BLaER1 treated with 17β-estradiol and CSF1 and Interleukin-3, amounts not matched to agents 10 nM and 100 nM (cell line): ENCODE results near the gene DGCR6.
"Not testable (repeated sequence)": the region's sequence is repeated elsewhere in the genome, so short reads cannot be mapped to it uniquely, and the experiment has no call there.

Source experiments
- H3K27ac ChIP-seq, 11 experiments: shearing (Covaris generic); formaldehyde crosslinking; 2 replicates each; pipeline ENCODE4 v1.8.1; 2022
- H3K27me3 ChIP-seq, 11 experiments: shearing (Covaris generic); formaldehyde crosslinking; 2 replicates each; pipeline ENCODE4 v1.8.1; 2022
- H3K36me3 ChIP-seq, 11 experiments: shearing (Covaris generic); formaldehyde crosslinking; 2 replicates each; pipeline ENCODE4 v1.8.1; 2022
- H3K4me1 ChIP-seq, 10 experiments: shearing (Covaris generic); formaldehyde crosslinking; 2 replicates each; pipeline ENCODE4 v1.8.1; 2022
- H3K4me2 ChIP-seq, 11 experiments: shearing (Covaris generic); formaldehyde crosslinking; 2 replicates each; pipeline ENCODE4 v1.8.1; 2022
- H3K4me3 ChIP-seq, 10 experiments: shearing (Covaris generic); formaldehyde crosslinking; 2 replicates each; pipeline ENCODE4 v1.8.1; 2022
- H3K9ac ChIP-seq, 11 experiments: shearing (Covaris generic); formaldehyde crosslinking; 2 replicates each; pipeline ENCODE4 v1.8.1; 2022
- H3K9me3 ChIP-seq, 11 experiments: shearing (Covaris generic); formaldehyde crosslinking; replicated peaks in 1 of 11; 2 replicates each; pipeline ENCODE4 v1.8.1; 2022
- H4K20me1 ChIP-seq, 11 experiments: shearing (Covaris generic); formaldehyde crosslinking; 2 replicates each; pipeline ENCODE4 v1.8.1; 2022
- Cebpa-rat ChIP-seq, 11 experiments: shearing (Covaris generic); IDR thresholded peaks; 2 replicates each; pipeline ENCODE4 v1.8.1; 2022

The DGCR6 gene

DNA sequence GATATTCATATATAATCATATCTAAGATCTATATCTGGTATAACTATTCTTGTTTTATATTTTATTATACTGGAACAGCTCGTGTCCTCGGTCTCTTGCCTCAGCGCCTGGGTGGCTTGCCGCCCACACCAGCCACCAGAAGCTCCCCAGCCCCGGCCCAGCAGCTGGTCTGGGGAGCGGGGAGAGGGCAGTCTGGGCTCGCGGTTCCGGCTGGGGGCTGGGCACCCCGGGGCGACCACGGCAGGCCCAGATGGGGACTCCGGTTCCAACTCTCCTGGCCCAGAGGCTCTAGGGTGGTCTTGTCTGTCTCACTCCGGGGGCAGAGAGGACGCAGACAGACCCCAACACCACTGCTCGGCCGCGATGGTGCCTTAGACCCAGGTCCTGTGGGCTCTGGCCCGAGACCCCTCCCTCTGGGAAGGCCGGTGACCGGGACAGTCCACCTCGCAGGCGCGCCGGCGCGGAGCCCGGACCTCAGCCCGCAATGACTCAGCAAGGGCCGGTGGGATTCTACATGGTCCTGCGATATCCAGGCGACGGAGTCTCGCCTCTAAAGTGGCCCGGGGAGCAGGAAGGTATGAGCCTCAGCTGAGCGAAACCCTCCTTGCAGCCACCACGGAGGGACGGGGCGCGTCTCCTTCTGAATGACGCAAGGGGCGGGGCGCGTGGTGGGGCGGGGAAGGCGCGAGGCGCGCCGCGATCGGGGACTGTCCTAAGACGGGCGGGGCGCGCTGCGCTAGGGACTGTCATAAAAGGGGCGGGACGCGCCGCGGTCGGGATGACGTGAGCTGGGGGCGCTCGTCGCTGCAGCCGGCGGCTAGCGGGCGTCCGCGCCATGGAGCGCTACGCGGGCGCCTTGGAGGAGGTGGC lies at the start of gene DGCR6:
Gene DGCR6 (plus strand): TSS at position 781 of the 870 bp plus-strand sequence. CDS start 55 bp downstream, at position 836.
- Histone ChIP-seq H4K20me1 (no peaks in the 10 kb centered on the region), H3K4me3 (no peak within 1 kb of the TSS), H3K27me3 (no peaks in the 10 kb centered on the region), H3K4me1 (no peaks in the 10 kb centered on the region), H3K27ac (no peak within 1 kb of the TSS), H3K4me2 (no peak within 1 kb of the TSS), H3K36me3 (no peaks in the 10 kb centered on the region), H3K9ac (no peak within 1 kb of the TSS), H3K9me3 (no peaks in the 10 kb centered on the region)
- TF ChIP-seq Cebpa-rat (IDR thresholded peaks at IDR 0.05) = no peak

DNA sequence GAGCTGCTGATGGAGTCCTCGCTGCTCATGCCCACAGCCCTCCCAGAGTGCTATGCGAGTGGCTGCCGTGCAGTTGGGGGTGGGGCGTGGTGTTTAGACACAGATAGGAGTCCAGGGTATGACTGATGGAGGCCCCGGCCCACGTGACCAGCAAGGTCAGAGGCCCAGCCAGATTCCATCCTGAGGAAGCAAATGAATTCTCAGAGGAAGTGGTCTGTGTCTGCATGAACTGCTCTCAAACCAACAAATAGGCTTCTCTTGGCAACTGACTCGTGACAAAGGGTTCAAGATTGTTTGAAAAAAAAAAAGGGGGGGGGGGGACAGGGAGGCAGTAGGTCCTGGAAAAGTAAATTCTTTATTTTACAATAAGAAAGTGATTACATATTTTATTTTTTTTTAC lies 46.8 kb upstream of the DGCR6 start:
- H3K4me2 ChIP-seq, H3K4me1 ChIP-seq, H3K27ac ChIP-seq, H3K9me3 ChIP-seq, H3K27me3 ChIP-seq, H4K20me1 ChIP-seq, H3K4me3 ChIP-seq, H3K36me3 ChIP-seq, H3K9ac ChIP-seq: not testable (repeated sequence)

DNA sequence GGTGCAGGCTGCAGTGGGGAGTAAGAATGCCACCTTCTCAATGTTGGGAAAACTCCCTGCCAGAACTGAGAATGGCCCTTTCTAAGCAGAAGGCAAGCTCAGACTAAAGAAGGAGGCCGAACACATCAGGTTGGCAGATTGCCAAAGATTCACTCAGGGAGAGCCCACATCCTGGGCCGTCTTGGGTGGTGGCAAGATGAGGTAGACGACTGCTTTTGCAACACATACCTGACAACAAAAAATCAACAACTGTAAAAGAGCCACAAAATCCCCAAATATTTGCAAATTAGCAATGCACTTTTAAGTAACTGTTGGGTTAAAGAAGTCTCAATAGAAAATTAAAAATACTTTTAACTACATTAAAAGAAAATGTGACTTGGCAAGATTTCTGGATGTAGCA lies 24.9 kb upstream of the DGCR6 start:
- not testable (repeated sequence) for H3K27me3 ChIP-seq, H3K4me2 ChIP-seq, H3K4me1 ChIP-seq, H4K20me1 ChIP-seq, H3K27ac ChIP-seq, H3K36me3 ChIP-seq, H3K9ac ChIP-seq, H3K4me3 ChIP-seq, H3K9me3 ChIP-seq

GRCh38 chr22:18884465-18884864 lies 21.7 kb upstream of the DGCR6 start:
- H4K20me1 ChIP-seq, H3K9ac ChIP-seq, H3K27ac ChIP-seq, H3K9me3 ChIP-seq, H3K4me1 ChIP-seq, H3K27me3 ChIP-seq, H3K4me3 ChIP-seq, H3K4me2 ChIP-seq, H3K36me3 ChIP-seq: not testable (repeated sequence)

DNA sequence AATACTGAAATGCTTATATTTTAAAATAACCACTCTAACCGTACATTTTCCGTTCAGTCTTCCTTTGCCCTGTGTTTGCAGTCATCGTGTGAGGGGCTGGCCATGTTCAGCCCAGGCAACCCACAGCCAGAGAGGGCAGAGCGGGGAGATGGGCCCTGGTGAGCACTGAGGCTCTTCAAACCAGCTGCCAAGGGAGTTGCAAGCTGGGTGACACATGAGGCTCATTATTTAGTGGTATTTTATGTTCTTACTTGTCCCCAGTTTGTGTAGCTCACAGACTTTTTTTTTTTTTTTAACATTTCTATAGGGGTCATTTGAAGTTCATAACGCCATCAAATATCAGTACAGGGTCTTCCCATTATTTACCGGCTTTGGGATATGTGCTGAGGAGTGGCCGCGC lies 18.0 kb upstream of the DGCR6 start:
- no peak overlapping the region for H3K9ac ChIP-seq
- H3K9me3 ChIP-seq = no peaks in the 10 kb centered on the region
- H3K36me3 ChIP-seq = no peaks in the 10 kb centered on the region
- no peak overlapping the region for H3K4me2 ChIP-seq
- no peak overlapping the region for H3K4me3 ChIP-seq
- no peaks in the 10 kb centered on the region for H3K4me1 ChIP-seq
- H3K27ac ChIP-seq = no peak overlapping the region
- no peak for TF ChIP-seq Cebpa-rat (IDR thresholded peaks at IDR 0.05)
- no peaks in the 10 kb centered on the region for H3K27me3 ChIP-seq
- H4K20me1 ChIP-seq = no peaks in the 10 kb centered on the region

DNA sequence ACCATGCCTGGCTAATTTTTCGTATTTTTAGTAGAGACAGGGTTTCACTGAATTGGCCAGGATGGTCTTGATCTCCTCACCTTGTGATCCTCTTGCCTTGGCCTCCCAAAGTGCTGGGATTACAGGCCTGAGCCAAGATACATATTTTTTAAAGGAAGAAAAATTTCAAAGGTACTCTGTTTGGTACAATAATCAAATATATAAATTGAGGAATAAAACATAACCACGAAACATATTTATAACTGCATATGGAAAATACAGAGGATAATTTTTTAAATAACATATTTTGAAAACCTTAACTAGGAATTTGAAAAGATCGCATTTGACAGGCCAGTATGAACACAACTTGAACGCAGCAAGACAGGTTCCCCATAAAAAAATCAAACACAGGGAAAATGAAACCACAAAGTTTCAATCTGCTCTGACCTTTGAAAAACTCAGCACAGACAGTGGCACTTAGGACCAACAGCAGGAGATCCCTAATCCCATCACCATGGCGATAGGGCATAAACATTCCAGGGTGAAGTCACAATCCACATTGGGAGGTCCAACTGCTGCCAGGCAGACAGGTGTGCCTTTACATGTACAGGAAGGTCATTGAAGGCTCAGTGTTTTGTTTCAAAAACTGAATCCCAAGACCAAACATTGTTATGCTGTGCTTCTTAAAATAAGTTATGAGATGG lies 15.5 kb upstream of the DGCR6 start:
- not testable (repeated sequence) for H3K4me1 ChIP-seq, H4K20me1 ChIP-seq, H3K9me3 ChIP-seq, H3K27me3 ChIP-seq, H3K4me3 ChIP-seq, H3K27ac ChIP-seq, H3K4me2 ChIP-seq, H3K9ac ChIP-seq, H3K36me3 ChIP-seq

DNA sequence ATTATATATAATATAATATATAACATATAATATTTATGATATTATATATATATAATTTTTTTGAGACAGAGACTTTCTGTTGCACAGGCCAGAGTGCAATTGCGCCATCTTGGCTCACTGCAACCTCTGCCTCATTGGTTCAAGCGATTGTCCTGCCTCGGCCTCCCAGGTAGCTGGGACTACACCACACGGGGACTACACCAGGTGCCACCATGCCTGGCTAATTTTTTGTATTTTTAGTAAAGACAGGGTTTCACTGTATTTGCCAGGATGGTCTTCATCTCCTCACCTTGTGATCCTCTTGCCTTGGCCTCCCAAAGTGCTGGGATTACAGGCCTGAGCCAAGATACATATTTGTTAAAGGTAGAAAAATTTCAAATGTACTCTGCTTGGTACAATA lies 12.3 kb upstream of the DGCR6 start:
- H3K4me3 ChIP-seq, H3K9me3 ChIP-seq, H3K27me3 ChIP-seq, H3K36me3 ChIP-seq, H3K4me2 ChIP-seq, H3K27ac ChIP-seq, H3K4me1 ChIP-seq, H4K20me1 ChIP-seq, H3K9ac ChIP-seq: not testable (repeated sequence)

DNA sequence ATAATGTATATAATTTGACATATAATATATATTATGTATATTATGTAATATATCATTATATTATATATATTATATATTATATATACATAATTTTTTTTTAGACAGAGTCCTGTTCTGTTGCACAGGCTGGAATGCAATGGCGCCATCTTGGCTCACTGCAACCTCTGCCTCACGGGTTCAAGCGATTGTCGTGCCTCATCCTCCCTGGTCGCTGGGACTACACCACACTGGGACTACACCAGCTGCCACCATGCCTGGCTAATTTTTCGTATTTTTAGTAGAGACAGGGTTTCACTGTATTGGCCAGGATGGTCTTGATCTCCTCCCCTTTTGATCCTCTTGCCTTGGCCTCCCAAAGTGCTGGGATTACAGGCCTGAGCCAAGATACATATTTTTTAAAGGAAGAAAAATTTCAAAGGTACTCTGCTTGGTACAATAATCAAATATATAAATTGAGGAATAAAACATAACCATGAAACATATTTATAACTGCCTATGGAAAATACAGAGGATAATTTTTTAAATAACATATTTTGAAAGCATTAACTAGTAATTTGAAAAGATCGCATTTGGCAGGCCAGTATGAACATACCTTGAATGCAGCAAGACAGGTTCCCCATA lies 10.0 kb upstream of the DGCR6 start:
- H3K36me3 ChIP-seq, H3K27me3 ChIP-seq, H3K4me1 ChIP-seq, H3K4me3 ChIP-seq, H3K9me3 ChIP-seq, H3K9ac ChIP-seq, H4K20me1 ChIP-seq, H3K4me2 ChIP-seq, H3K27ac ChIP-seq: not testable (repeated sequence)

DNA sequence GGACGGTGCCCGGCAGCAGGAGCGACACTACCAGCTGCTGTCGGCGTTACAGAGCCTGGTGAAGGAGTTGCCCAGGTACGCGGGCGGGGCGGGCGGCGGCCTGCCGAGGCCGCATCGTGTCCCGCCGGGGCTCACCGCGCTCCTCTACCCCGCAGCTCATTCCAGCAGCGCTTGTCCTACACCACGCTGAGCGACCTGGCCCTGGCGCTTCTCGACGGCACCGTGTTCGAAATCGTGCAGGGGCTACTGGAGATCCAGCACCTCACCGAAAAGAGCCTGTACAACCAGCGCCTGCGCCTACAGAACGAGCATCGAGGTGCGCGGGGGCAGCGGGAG lies 258 bp downstream of the DGCR6 start:
- H3K36me3 ChIP-seq, H3K9ac ChIP-seq, H3K9me3 ChIP-seq, H3K4me1 ChIP-seq, H3K27me3 ChIP-seq, H4K20me1 ChIP-seq, H3K4me2 ChIP-seq, H3K4me3 ChIP-seq, H3K27ac ChIP-seq: not testable (repeated sequence)

DNA sequence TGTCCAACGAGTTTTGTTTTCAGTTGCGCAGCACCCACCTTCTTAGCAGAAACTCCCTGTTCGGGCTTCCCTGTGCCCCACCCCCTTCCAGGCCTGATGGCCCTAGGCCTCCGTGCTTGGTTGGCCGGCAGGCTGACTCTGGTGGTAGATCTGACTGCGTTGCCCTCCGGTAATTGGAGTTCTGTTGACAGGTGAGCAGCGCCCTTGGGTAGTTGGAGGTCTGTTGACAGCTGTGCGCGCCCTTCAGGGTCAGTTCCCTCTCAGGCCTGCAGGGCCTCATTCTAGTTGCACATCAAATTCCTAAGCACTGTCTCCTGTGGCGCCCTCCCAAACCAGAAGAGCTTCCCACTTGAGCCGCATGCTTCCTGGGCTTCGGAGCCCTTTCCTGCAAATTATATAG lies 776 bp downstream of the DGCR6 start:
- H3K4me3 ChIP-seq = no peak overlapping the region
- no peak overlapping the region for H3K27ac ChIP-seq
- no peak overlapping the region for H3K9ac ChIP-seq
- no peaks in the 10 kb centered on the region for H3K27me3 ChIP-seq
- H3K4me1 ChIP-seq = no peaks in the 10 kb centered on the region
- H4K20me1 ChIP-seq = no peaks in the 10 kb centered on the region
- H3K4me2 ChIP-seq = no peak overlapping the region
- no peaks in the 10 kb centered on the region for H3K9me3 ChIP-seq
- TF ChIP-seq Cebpa-rat (IDR thresholded peaks at IDR 0.05) = no peak
- no peaks in the 10 kb centered on the region for H3K36me3 ChIP-seq
